ENCODE measurements around the gene TRIM52.
"Not testable (repeated sequence)": the region's sequence is repeated elsewhere in the genome, so short reads cannot be mapped to it uniquely, and the experiment has no call there.

The TRIM52 gene

GRCh38 chr5:181260720-181261319, at the start of gene TRIM52:
TRIM52 (minus strand) TSS chr5:181261143; CDS start chr5:181260813, 330 bp downstream.
- peak; percentile 92 for DNase-seq

GRCh38 chr5:181287331-181287730, 26.4 kb upstream of the TRIM52 start:
- not testable (repeated sequence) for DNase-seq

- not testable (repeated sequence) for DNase-seq
Observed at GRCh38 chr5:181285962-181286705, 25.2 kb upstream of the TRIM52 start.

- not testable (repeated sequence) for DNase-seq
Observed at GRCh38 chr5:181283841-181284755, 23.2 kb upstream of the TRIM52 start.

- DNase-seq: no peak
Observed at GRCh38 chr5:181283347-181283746, 22.4 kb upstream of the TRIM52 start.

GRCh38 chr5:181282874-181283273, 21.9 kb upstream of the TRIM52 start:
- DNase-seq: no peak

- DNase-seq: not testable (repeated sequence)
Observed at GRCh38 chr5:181282415-181282814, 21.5 kb upstream of the TRIM52 start.

GRCh38 chr5:181281984-181282316, 21.0 kb upstream of the TRIM52 start:
- DNase-seq: no peak

GRCh38 chr5:181281077-181281983, 20.4 kb upstream of the TRIM52 start:
- DNase-seq: no peak

GRCh38 chr5:181280251-181280762, 19.4 kb upstream of the TRIM52 start:
- no peak for DNase-seq

- not testable (repeated sequence) for DNase-seq
Observed at GRCh38 chr5:181273433-181273744, 12.4 kb upstream of the TRIM52 start.

GRCh38 chr5:181271081-181271480, 10.1 kb upstream of the TRIM52 start:
- no peak for DNase-seq

GRCh38 chr5:181267907-181268306, 7.0 kb upstream of the TRIM52 start:
- not testable (repeated sequence) for DNase-seq

GRCh38 chr5:181267291-181267904, 6.5 kb upstream of the TRIM52 start:
- not testable (repeated sequence) for DNase-seq

GRCh38 chr5:181265092-181265671, 4.2 kb upstream of the TRIM52 start:
- DNase-seq: no peak

GRCh38 chr5:181263633-181264032, 2.7 kb upstream of the TRIM52 start:
- DNase-seq: no peak

GRCh38 chr5:181261320-181262049, 542 bp upstream of the TRIM52 start:
- DNase-seq: peak; percentile 79

GRCh38 chr5:181259974-181260719, 796 bp downstream of the TRIM52 start:
- DNase-seq: no peak

- no peak for DNase-seq
Observed at GRCh38 chr5:181259283-181259682, 1.7 kb downstream of the TRIM52 start.

GRCh38 chr5:181258576-181258975, 2.4 kb downstream of the TRIM52 start:
- DNase-seq: no peak
